Neural cell (in vitro differentiated cells): ENCODE measurements around the gene MYO15A. TPM values are rescaled to one million over a fixed set of nuclear protein-coding genes. Genes with fewer than 3 reads are reported as not detected.

Experiments
- H2AFZ ChIP-seq: fragments of 200-600, 300-800 bp; sonication (generic), shearing (Covaris generic); 2 replicates; pipeline ENCODE4 v1.6.0; 2014; ENCODE audit warnings: low read depth, mild to moderate bottlenecking, antibody characterized with exemption, low read length, moderate library complexity
- H3F3A ChIP-seq: fragments of 200-600 bp; shearing (Covaris generic); 2 replicates; pipeline ENCODE4 v1.6.1; 2016; ENCODE audit warnings: mild to moderate bottlenecking, moderate library complexity, mixed read lengths, antibody characterized with exemption, low read length; ENCODE audit not compliant: insufficient read depth, poor library complexity, severe bottlenecking
- H3K27ac ChIP-seq: fragments of 200-600, 300-800 bp; sonication (generic), shearing (Covaris generic); 2 replicates; pipeline ENCODE4 v1.5.1; 2014; ENCODE audit warnings: mild to moderate bottlenecking, low read length, moderate library complexity
- H3K27me3 ChIP-seq: fragments of 300-800, 200-600 bp; sonication (generic), shearing (Covaris generic); 2 replicates; pipeline ENCODE4 v1.6.0; 2014; ENCODE audit warnings: mild to moderate bottlenecking, low read depth, low read length, moderate library complexity; ENCODE audit not compliant: insufficient read depth
- H3K36me3 ChIP-seq: fragments of 300-800, 200-600 bp; sonication (generic), shearing (Covaris generic); 2 replicates; pipeline ENCODE4 v1.5.1; 2014; ENCODE audit warnings: mild to moderate bottlenecking, antibody characterized with exemption, low read length, moderate library complexity; ENCODE audit not compliant: insufficient read depth
- H3K4me2 ChIP-seq: fragments of 300-800, 200-600 bp; sonication (generic), shearing (Covaris generic); 2 replicates; pipeline ENCODE4 v1.6.0; 2014; ENCODE audit warnings: mild to moderate bottlenecking, low read length
- H3K4me3 ChIP-seq: fragments of 300-800, 200-600 bp; sonication (generic), shearing (Covaris generic); 2 replicates; pipeline ENCODE4 v1.5.1; 2014; ENCODE audit warnings: mild to moderate bottlenecking, low read length, moderate library complexity
- H3K79me2 ChIP-seq: fragments of 200-600 bp; shearing (Covaris generic); replicated peaks from 2 replicates; pipeline ENCODE4 v1.6.0; 2014; ENCODE audit warnings: mild to moderate bottlenecking, low read length, moderate library complexity; ENCODE audit not compliant: insufficient read depth
- H3K9ac ChIP-seq: fragments of 300-800, 200-600 bp; sonication (generic), shearing (Covaris generic); 2 replicates; pipeline ENCODE4 v1.6.1; 2016; ENCODE audit warnings: mild to moderate bottlenecking, low read length, mixed read lengths
- H3K9me2 ChIP-seq: fragments of 200-600 bp; shearing (Covaris generic); 2 replicates; pipeline ENCODE4 v1.6.1; 2016; ENCODE audit warnings: mild to moderate bottlenecking, low read length, mixed read lengths; ENCODE audit not compliant: insufficient read depth
- H3K9me3 ChIP-seq: fragments of 200-600, 300-800 bp; sonication (generic), shearing (Covaris generic); 2 replicates; pipeline ENCODE4 v1.6.1; 2016; ENCODE audit warnings: mild to moderate bottlenecking, mixed run types, low read length, moderate library complexity, mixed read lengths
- H4K20me1 ChIP-seq: fragments of 200-600 bp; shearing (Covaris generic); 2 replicates; pipeline ENCODE4 v1.6.1; 2016; ENCODE audit warnings: mild to moderate bottlenecking, mixed run types; ENCODE audit not compliant: insufficient read depth
- EP300 ChIP-seq: fragments of 450-650 bp; conservative IDR thresholded peaks from 2 replicates; pipeline ENCODE4 v1.6.1; 2014; ENCODE audit warnings: antibody characterized with exemption, mild to moderate bottlenecking, moderate library complexity; ENCODE audit not compliant: poor library complexity, severe bottlenecking
- EZH2 ChIP-seq: fragments of 200-600, 300-800 bp; shearing (Covaris generic), sonication (generic); IDR thresholded peaks from 2 replicates; pipeline ENCODE4 v1.6.1; 2014; ENCODE audit warnings: antibody characterized with exemption, low read length, borderline replicate concordance, mild to moderate bottlenecking; ENCODE audit not compliant: insufficient read depth, poor library complexity, severe bottlenecking
- MXI1 ChIP-seq: fragments of 450-650 bp; conservative IDR thresholded peaks from 2 replicates; pipeline ENCODE4 v1.6.1; 2014; ENCODE audit warnings: antibody characterized with exemption, mild to moderate bottlenecking; ENCODE audit not compliant: poor library complexity, severe bottlenecking
- POLR2AphosphoS5 ChIP-seq: IDR thresholded peaks from 2 replicates; pipeline ENCODE4 v1.6.1; 2012
- RAD21 ChIP-seq: fragments of 450-650 bp; conservative IDR thresholded peaks from 2 replicates; pipeline ENCODE4 v1.6.1; 2014; ENCODE audit warnings: antibody characterized with exemption, mild to moderate bottlenecking, moderate library complexity
- SMC3 ChIP-seq: fragments of 450-650 bp; conservative IDR thresholded peaks from 2 replicates; pipeline ENCODE4 v1.6.1; 2014; ENCODE audit warnings: antibody characterized with exemption, mild to moderate bottlenecking, moderate library complexity; ENCODE audit not compliant: poor library complexity
- TAF1 ChIP-seq: IDR thresholded peaks from 2 replicates; pipeline ENCODE4 v1.6.1; 2012; ENCODE audit warnings: low read depth
- polyA plus RNA-seq: library from polyadenylated mRNA; depleted of rRNA; stranded (reverse); fragments of >200 nt; gene quantifications from 2 replicates; pipeline ENCODE4 v1.2.3, GENCODE V29; 2014
- TF ChIP-seq, protein P1 (sequence below): IDR thresholded peaks from 2 replicates; pipeline ENCODE4 v1.6.1; 2012; ENCODE audit warnings: borderline replicate concordance
- TF ChIP-seq, protein P2 (sequence below): fragments of 450-650 bp; IDR thresholded peaks from 2 replicates; pipeline ENCODE4 v1.5.1; 2014; ENCODE audit warnings: antibody characterized with exemption, mild to moderate bottlenecking, moderate library complexity; ENCODE audit not compliant: poor library complexity, severe bottlenecking

MYO15A gene
- polyA plus RNA-seq, 1 donor from 2014 or later: 1.9 TPM

DNA sequence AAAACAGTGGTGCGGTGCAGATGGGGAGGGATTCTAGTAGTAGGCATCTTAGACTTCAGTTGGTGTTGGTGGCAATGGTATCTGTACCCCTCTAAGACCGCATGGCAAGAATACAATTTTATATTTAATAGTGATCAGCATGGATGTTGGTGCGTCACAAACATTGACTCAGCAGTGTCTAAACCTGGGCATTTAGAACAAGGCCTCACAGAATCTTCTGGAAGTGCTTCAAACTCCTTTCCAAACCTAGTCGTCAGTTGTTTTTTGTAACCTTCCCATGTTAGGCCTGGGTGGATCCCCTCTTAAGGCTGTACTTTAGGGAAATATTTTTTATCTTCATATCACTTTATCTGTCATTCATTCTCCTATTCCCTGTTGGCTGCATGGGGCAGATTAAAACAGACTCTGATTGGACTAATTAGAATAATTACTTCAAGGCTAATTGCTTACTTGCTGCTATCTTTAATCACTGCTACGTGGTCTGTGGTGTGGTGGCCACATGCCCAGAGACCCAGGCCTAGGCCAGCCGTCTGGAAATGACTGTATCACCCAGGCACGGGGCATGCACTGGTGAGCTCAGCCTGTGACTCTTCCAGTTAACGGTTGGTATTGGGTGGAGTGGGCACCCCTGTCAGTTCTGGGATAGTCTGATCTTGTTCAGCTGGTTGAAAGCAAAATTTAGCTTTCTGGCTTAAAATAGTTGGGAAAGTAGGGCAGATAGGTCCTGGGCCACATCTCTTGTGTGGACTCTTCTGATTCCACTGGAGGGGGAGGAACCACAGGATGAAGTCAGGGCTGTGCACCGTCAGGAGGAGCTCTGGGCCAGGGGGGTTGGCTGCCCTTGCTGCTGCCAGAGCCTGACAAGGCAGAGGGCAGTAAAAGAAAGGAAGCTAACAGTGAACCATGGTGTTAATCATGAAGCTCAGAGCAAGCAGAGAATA is 79.5 kb downstream of the MYO15A start:
- Histone ChIP-seq H3K4me2 (peak overlapping the region; percentile 95), H3K27ac (no peak overlapping the region), H4K20me1 (peaks cover 44% of the 10 kb centered on the region), H3K4me3 (peak overlapping the region; percentile 99), H3K9me2 (no peaks in the 10 kb centered on the region), H3K36me3 (no peaks in the 10 kb centered on the region), H2AFZ (no peak overlapping the region), H3K27me3 (no peaks in the 10 kb centered on the region), H3K9ac (peak overlapping the region; percentile 2), H3K79me2 (peaks cover 74% of the 10 kb centered on the region), H3K9me3 (no peaks in the 10 kb centered on the region), H3F3A (no peaks in the 10 kb centered on the region)
- TF ChIP-seq RAD21 (no peak), EP300 (no peak), MXI1 (no peak), POLR2AphosphoS5 (no peak), TAF1 (no peak)
- TF ChIP-seq, protein P1, sequence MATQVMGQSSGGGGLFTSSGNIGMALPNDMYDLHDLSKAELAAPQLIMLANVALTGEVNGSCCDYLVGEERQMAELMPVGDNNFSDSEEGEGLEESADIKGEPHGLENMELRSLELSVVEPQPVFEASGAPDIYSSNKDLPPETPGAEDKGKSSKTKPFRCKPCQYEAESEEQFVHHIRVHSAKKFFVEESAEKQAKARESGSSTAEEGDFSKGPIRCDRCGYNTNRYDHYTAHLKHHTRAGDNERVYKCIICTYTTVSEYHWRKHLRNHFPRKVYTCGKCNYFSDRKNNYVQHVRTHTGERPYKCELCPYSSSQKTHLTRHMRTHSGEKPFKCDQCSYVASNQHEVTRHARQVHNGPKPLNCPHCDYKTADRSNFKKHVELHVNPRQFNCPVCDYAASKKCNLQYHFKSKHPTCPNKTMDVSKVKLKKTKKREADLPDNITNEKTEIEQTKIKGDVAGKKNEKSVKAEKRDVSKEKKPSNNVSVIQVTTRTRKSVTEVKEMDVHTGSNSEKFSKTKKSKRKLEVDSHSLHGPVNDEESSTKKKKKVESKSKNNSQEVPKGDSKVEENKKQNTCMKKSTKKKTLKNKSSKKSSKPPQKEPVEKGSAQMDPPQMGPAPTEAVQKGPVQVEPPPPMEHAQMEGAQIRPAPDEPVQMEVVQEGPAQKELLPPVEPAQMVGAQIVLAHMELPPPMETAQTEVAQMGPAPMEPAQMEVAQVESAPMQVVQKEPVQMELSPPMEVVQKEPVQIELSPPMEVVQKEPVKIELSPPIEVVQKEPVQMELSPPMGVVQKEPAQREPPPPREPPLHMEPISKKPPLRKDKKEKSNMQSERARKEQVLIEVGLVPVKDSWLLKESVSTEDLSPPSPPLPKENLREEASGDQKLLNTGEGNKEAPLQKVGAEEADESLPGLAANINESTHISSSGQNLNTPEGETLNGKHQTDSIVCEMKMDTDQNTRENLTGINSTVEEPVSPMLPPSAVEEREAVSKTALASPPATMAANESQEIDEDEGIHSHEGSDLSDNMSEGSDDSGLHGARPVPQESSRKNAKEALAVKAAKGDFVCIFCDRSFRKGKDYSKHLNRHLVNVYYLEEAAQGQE: no peak

DNA sequence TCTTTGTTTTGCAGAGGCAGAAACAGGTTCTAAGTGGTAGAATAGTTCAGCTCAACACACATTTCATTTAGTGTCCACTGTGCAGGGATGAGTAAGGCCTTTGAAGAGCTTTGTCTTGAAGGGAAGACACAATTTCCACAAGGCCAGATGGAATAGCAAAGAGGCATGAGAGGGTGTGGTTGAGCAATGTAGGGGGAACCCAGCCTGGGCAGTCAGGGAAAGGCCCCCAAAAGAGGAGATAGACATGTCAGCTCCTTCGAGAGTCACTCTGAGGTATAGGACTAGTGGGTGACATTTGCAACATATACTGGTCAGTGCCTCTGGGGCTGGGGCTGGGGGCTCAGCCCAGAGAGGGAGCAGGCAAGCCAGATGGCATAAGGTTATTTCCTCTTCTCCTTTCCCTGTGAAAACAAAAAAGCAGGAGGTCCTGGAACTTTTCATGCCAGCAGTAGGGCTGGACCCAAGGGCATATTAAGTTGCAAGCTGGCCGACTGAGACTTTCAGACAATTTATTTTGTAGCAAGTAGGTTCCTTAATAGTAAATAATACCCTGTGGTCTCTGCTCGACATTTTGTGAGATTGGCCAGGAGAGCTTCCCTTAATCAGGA is 82.2 kb downstream of the MYO15A start:
- no peak overlapping the region for H2AFZ ChIP-seq
- no peak overlapping the region for H3K4me2 ChIP-seq
- no peaks in the 10 kb centered on the region for H3K36me3 ChIP-seq
- H3K9ac ChIP-seq: no peak overlapping the region
- no peaks in the 10 kb centered on the region for H3K9me2 ChIP-seq
- H3F3A ChIP-seq: no peaks in the 10 kb centered on the region
- H3K27ac ChIP-seq: no peak overlapping the region
- peaks cover 60% of the 10 kb centered on the region for H3K79me2 ChIP-seq
- H3K9me3 ChIP-seq: no peaks in the 10 kb centered on the region
- H3K27me3 ChIP-seq: no peaks in the 10 kb centered on the region
- peaks cover 30% of the 10 kb centered on the region for H4K20me1 ChIP-seq
- TF ChIP-seq POLR2AphosphoS5 (no peak), EZH2 (no peak), MXI1 (no peak), RAD21 (no peak), TAF1 (no peak), SMC3 (no peak), EP300 (no peak)
- TF ChIP-seq, protein P1: no peak
- TF ChIP-seq, protein P2, sequence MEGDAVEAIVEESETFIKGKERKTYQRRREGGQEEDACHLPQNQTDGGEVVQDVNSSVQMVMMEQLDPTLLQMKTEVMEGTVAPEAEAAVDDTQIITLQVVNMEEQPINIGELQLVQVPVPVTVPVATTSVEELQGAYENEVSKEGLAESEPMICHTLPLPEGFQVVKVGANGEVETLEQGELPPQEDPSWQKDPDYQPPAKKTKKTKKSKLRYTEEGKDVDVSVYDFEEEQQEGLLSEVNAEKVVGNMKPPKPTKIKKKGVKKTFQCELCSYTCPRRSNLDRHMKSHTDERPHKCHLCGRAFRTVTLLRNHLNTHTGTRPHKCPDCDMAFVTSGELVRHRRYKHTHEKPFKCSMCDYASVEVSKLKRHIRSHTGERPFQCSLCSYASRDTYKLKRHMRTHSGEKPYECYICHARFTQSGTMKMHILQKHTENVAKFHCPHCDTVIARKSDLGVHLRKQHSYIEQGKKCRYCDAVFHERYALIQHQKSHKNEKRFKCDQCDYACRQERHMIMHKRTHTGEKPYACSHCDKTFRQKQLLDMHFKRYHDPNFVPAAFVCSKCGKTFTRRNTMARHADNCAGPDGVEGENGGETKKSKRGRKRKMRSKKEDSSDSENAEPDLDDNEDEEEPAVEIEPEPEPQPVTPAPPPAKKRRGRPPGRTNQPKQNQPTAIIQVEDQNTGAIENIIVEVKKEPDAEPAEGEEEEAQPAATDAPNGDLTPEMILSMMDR: no peak
- H3K4me3 ChIP-seq: peak overlapping the region; percentile 9
